Neuronal stem cell (in vitro differentiated cells): ENCODE results near the gene RXYLT1.

Source experiments
- DNase-seq: peaks from one replicate; pipeline ENCODE4 v3.0.0-alpha.2; 2013; ENCODE audit warnings: low spot score
- H2AFZ ChIP-seq: one replicate; pipeline ENCODE4 v1.6.1; 2013; ENCODE audit warnings: mild to moderate bottlenecking, low read length, inconsistent platforms
- H2AK5ac ChIP-seq: 2 replicates; pipeline ENCODE4 v1.6.1; 2013; ENCODE audit warnings: low read depth, mild to moderate bottlenecking, inconsistent platforms, low read length, moderate library complexity, mixed read lengths
- H2BK120ac ChIP-seq: 2 replicates; pipeline ENCODE4 v1.6.1; 2013; ENCODE audit warnings: low read depth, mild to moderate bottlenecking, inconsistent platforms, low read length, moderate library complexity, mixed read lengths
- H2BK12ac ChIP-seq: one replicate; pipeline ENCODE4 v1.6.1; 2013; ENCODE audit warnings: low read length, inconsistent platforms
- H2BK15ac ChIP-seq: 2 replicates; pipeline ENCODE4 v1.6.1; 2013; ENCODE audit warnings: mild to moderate bottlenecking, low read length, inconsistent platforms, mixed read lengths
- H2BK5ac ChIP-seq: one replicate; pipeline ENCODE4 v1.6.1; 2013; ENCODE audit warnings: inconsistent platforms, mild to moderate bottlenecking, low read length, moderate library complexity
- H3K14ac ChIP-seq: one replicate; pipeline ENCODE4 v1.6.1; 2013; ENCODE audit warnings: low read length, inconsistent platforms
- H3K18ac ChIP-seq: 2 replicates; pipeline ENCODE4 v1.6.1; 2013; ENCODE audit warnings: low read length, inconsistent platforms
- H3K23ac ChIP-seq: 2 replicates; pipeline ENCODE4 v1.6.1; 2013; ENCODE audit warnings: low read depth, mild to moderate bottlenecking, mixed read lengths, low read length, inconsistent platforms; ENCODE audit not compliant: poor library complexity
- H3K27ac ChIP-seq: replicated peaks from 3 replicates; pipeline ENCODE4 v1.5.1; 2013; ENCODE audit warnings: low read length, inconsistent platforms
- H3K27me3 ChIP-seq, 3 experiments: 2 replicates each; pipeline ENCODE4 v1.6.1; 2013; ENCODE audit warnings: low read length in 3 of 3, mild to moderate bottlenecking in 2 of 3, inconsistent platforms in 1 of 3, low read depth in 1 of 3, mixed read lengths in 1 of 3, moderate library complexity in 1 of 3; ENCODE audit not compliant: control insufficient read depth in 3 of 3, insufficient read depth in 3 of 3
- H3K36me3 ChIP-seq, 2 donors: replicated peaks in 1 of 2; 2 replicates each; pipeline ENCODE4 v1.6.1; 2013; ENCODE audit warnings: low read length in 2 of 2; ENCODE audit not compliant: control insufficient read depth in 2 of 2, insufficient read depth in 2 of 2
- H3K4ac ChIP-seq: 2 replicates; pipeline ENCODE4 v1.6.1; 2013; ENCODE audit warnings: inconsistent platforms, mild to moderate bottlenecking, low read length, moderate library complexity
- H3K4me1 ChIP-seq, 2 donors: 1 replicate in 1 of 2; 2 replicates in 1 of 2; pipeline ENCODE4 v1.6.1; 2013; ENCODE audit warnings: low read length in 2 of 2, low read depth in 1 of 2; ENCODE audit not compliant: control insufficient read depth in 2 of 2, insufficient read depth in 1 of 2
- H3K4me2 ChIP-seq: one replicate; pipeline ENCODE4 v1.6.1; 2013; ENCODE audit warnings: mild to moderate bottlenecking, low read length, inconsistent platforms; ENCODE audit not compliant: insufficient read depth, poor library complexity, severe bottlenecking
- H3K4me3 ChIP-seq, 2 donors: 2 replicates each; pipeline ENCODE4 v1.5.1; 2013; ENCODE audit warnings: low read length in 2 of 2, mild to moderate bottlenecking in 2 of 2, inconsistent platforms in 1 of 2, moderate library complexity in 1 of 2
- H3K79me1 ChIP-seq: one replicate; pipeline ENCODE4 v1.6.1; 2013; ENCODE audit warnings: low read depth, mild to moderate bottlenecking, inconsistent platforms, low read length, moderate library complexity
- H3K9ac ChIP-seq: one replicate; pipeline ENCODE4 v1.6.1; 2013; ENCODE audit warnings: mild to moderate bottlenecking, low read depth, low read length, inconsistent platforms; ENCODE audit not compliant: poor library complexity
- H3K9me3 ChIP-seq, 2 donors: replicated peaks in 1 of 2; 2 replicates each; pipeline versions ENCODE3 to v1.6.1; 2013; ENCODE audit warnings: low read length in 2 of 2, mild to moderate bottlenecking in 2 of 2, inconsistent platforms in 1 of 2, low read depth in 1 of 2, mixed read lengths in 1 of 2, moderate library complexity in 1 of 2; ENCODE audit not compliant: control insufficient read depth in 2 of 2, insufficient read depth in 1 of 2
- H4K8ac ChIP-seq: one replicate; pipeline ENCODE4 v1.6.1; 2013; ENCODE audit warnings: low read depth, mild to moderate bottlenecking, inconsistent platforms, low read length, moderate library complexity
- H4K91ac ChIP-seq: one replicate; pipeline ENCODE4 v1.6.1; 2013; ENCODE audit warnings: low read length, low read depth, mild to moderate bottlenecking, inconsistent platforms; ENCODE audit not compliant: poor library complexity
- WGBS, 2 donors: extraction: QIAGEN DNeasy Blood & Tissue Kit; methylation state at CpG; one replicate each; pipeline ENCODE4 v1.1.7; 2013; ENCODE audit warnings: missing lambda C conversion rate in 2 of 2, mixed read lengths in 1 of 2; ENCODE audit not compliant: insufficient read length in 2 of 2, insufficient replicate concordance in 1 of 2; ENCODE audit errors: extremely low coverage in 2 of 2; 5-methylcytosine and 5-hydroxymethylcytosine counted together

Gene RXYLT1

DNA sequence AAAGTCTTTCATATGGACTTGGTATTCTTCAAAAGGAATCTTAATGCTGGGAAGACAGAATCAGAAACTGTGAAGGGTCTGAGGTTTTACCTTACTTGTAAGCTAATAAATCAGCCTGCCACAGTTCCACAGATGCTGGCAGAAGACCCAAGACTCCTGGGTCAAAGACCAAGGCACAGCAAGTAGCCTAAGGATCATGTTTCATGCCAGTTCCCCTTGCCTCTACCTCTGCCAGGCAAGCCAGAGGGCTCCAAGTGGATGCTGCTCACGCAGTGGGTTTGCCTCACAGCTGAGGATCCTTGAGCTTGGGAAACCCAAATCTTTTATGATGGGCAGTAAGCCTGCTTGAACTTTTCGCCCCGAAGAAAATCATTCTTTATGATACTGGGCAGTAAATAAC lies 15.2 kb upstream of the RXYLT1 start:
- H3K4ac ChIP-seq, result no peak overlapping the region
- H3K4me3 ChIP-seq, result no peak overlapping the region
- no peak overlapping the region for H3K23ac ChIP-seq
- H3K36me3 ChIP-seq, result no peaks in the 10 kb centered on the region
- no peak overlapping the region for H3K14ac ChIP-seq
- no peaks in the 10 kb centered on the region for H3K27me3 ChIP-seq
- H4K91ac ChIP-seq, result no peak overlapping the region
- no peak overlapping the region for H3K9ac ChIP-seq
- H2AK5ac ChIP-seq, result no peak overlapping the region
- H3K79me1 ChIP-seq, result no peaks in the 10 kb centered on the region
- no peak overlapping the region for H2BK12ac ChIP-seq
- H3K9me3 ChIP-seq, result no peaks in the 10 kb centered on the region
- DNase-seq, result no peak
- peak overlapping the region; percentile 17 for H3K18ac ChIP-seq
- H3K4me1 ChIP-seq, result peaks cover 0 to 3% of the 10 kb centered on the region in 2 donors
- H2AFZ ChIP-seq, result no peak overlapping the region
- no peak overlapping the region for H4K8ac ChIP-seq
- H2BK15ac ChIP-seq, result no peak overlapping the region
- no peak overlapping the region for H2BK120ac ChIP-seq
- no CpG with 5 or more reads among the region's 3 CpGs for WGBS, 2 donors
- no peak overlapping the region for H3K4me2 ChIP-seq
- no peak overlapping the region for H3K27ac ChIP-seq
- no peak overlapping the region for H2BK5ac ChIP-seq

DNA sequence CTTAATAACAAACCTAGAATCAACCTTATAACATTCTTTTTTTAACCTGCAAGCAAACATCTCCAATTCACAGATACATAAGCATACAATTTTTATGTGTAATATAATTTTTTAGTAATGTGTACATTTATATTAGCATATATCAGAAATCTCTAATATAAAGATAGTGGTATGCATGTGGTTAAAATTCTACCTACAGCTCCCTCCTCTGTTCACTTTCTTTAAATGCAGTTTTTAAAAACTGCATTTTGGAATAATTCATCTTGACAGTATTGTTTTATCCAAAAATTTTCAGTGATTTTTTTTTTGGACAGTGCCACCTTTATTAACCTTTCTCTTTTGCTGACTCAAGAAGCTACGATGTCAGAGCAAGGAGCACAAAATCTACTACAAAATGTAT lies 13.2 kb upstream of the RXYLT1 start:
- no peak for DNase-seq
- H3K27ac ChIP-seq, result no peak overlapping the region
- H3K36me3 ChIP-seq, result no peaks in the 10 kb centered on the region
- no peak overlapping the region for H4K8ac ChIP-seq
- H3K4ac ChIP-seq, result no peak overlapping the region
- no peak overlapping the region for H2AK5ac ChIP-seq
- no peak overlapping the region for H3K23ac ChIP-seq
- H3K79me1 ChIP-seq, result no peaks in the 10 kb centered on the region
- H2BK15ac ChIP-seq, result no peak overlapping the region
- H3K9me3 ChIP-seq, result no peaks in the 10 kb centered on the region
- no CpG with 5 or more reads among the region's 1 CpG for WGBS, 2 donors
- no peaks in the 10 kb centered on the region for H3K4me1 ChIP-seq
- H2BK120ac ChIP-seq, result no peak overlapping the region
- no peak overlapping the region for H3K18ac ChIP-seq
- no peak overlapping the region for H3K4me3 ChIP-seq
- H2BK5ac ChIP-seq, result no peak overlapping the region
- no peak overlapping the region for H3K9ac ChIP-seq
- no peak overlapping the region for H2AFZ ChIP-seq
- H2BK12ac ChIP-seq, result no peak overlapping the region
- H4K91ac ChIP-seq, result no peak overlapping the region
- no peaks in the 10 kb centered on the region for H3K27me3 ChIP-seq
- H3K14ac ChIP-seq, result no peak overlapping the region
- no peak overlapping the region for H3K4me2 ChIP-seq

- H3K14ac ChIP-seq, result no peak overlapping the region
- no CpG with 5 or more reads among the region's 1 CpG for WGBS, 2 donors
- H3K27ac ChIP-seq, result no peak overlapping the region
- H3K4me3 ChIP-seq, result no peak overlapping the region
- no peak for DNase-seq
- H2AFZ ChIP-seq, result no peak overlapping the region
- H3K36me3 ChIP-seq, result no peaks in the 10 kb centered on the region
- H4K91ac ChIP-seq, result no peak overlapping the region
- no peaks in the 10 kb centered on the region for H3K9me3 ChIP-seq
- no peaks in the 10 kb centered on the region for H3K79me1 ChIP-seq
- no peak overlapping the region for H3K4me2 ChIP-seq
- no peak overlapping the region for H2BK5ac ChIP-seq
- no peak overlapping the region for H3K9ac ChIP-seq
- H2BK12ac ChIP-seq, result no peak overlapping the region
- no peak overlapping the region for H3K4ac ChIP-seq
- no peaks in the 10 kb centered on the region for H3K4me1 ChIP-seq
- no peak overlapping the region for H2AK5ac ChIP-seq
- H2BK15ac ChIP-seq, result no peak overlapping the region
- no peaks in the 10 kb centered on the region for H3K27me3 ChIP-seq
- no peak overlapping the region for H2BK120ac ChIP-seq
- no peak overlapping the region for H4K8ac ChIP-seq
- H3K23ac ChIP-seq, result no peak overlapping the region
- H3K18ac ChIP-seq, result no peak overlapping the region
Observed at GRCh38 chr12:63770375-63770774, 9.3 kb upstream of the RXYLT1 start.

DNA sequence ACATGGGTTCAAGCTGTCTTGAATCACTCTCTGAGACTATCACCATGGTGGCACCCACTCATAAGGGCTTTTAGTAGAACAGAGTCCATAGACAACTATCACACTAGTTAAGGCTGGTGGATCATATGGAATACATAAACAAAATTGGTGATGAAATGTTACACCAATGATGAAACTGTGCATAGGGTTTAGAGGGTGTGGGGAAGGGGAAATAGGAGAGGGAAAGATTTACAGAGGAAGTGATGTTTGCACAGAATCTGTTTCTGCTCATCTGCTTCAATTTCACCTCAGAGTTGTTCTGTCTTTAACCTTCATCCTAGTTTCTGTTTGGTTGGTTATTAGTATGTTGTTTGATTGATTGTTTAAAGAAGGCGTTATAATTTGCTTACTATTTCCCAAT lies 2.4 kb upstream of the RXYLT1 start:
- H3K27me3 ChIP-seq, result peaks cover 0 to 22% (median 0%) of the 10 kb centered on the region in 3 experiments
- H3K4ac ChIP-seq, result no peak overlapping the region
- no peak overlapping the region for H3K4me3 ChIP-seq
- no peaks in the 10 kb centered on the region for H3K79me1 ChIP-seq
- H2AFZ ChIP-seq, result no peak overlapping the region
- DNase-seq, result no peak
- no peak overlapping the region for H3K18ac ChIP-seq
- H4K91ac ChIP-seq, result no peak overlapping the region
- H2BK15ac ChIP-seq, result no peak overlapping the region
- H3K4me1 ChIP-seq, result peaks cover 0 to 3% of the 10 kb centered on the region in 2 donors
- H3K9me3 ChIP-seq, result no peaks in the 10 kb centered on the region
- no peak overlapping the region for H3K27ac ChIP-seq
- WGBS, 2 donors, result no CpG with 5 or more reads among the region's 1 CpG
- H3K14ac ChIP-seq, result no peak overlapping the region
- H4K8ac ChIP-seq, result no peak overlapping the region
- no peak overlapping the region for H2BK120ac ChIP-seq
- H2BK12ac ChIP-seq, result no peak overlapping the region
- no peak overlapping the region for H2AK5ac ChIP-seq
- H3K36me3 ChIP-seq, result peaks cover 0 to 12% of the 10 kb centered on the region in 2 donors
- H3K4me2 ChIP-seq, result no peak overlapping the region
- no peak overlapping the region for H3K23ac ChIP-seq
- H3K9ac ChIP-seq, result no peak overlapping the region
- no peak overlapping the region for H2BK5ac ChIP-seq
